ENCODE data around the gene C1QTNF6.

The C1QTNF6 gene

DNA sequence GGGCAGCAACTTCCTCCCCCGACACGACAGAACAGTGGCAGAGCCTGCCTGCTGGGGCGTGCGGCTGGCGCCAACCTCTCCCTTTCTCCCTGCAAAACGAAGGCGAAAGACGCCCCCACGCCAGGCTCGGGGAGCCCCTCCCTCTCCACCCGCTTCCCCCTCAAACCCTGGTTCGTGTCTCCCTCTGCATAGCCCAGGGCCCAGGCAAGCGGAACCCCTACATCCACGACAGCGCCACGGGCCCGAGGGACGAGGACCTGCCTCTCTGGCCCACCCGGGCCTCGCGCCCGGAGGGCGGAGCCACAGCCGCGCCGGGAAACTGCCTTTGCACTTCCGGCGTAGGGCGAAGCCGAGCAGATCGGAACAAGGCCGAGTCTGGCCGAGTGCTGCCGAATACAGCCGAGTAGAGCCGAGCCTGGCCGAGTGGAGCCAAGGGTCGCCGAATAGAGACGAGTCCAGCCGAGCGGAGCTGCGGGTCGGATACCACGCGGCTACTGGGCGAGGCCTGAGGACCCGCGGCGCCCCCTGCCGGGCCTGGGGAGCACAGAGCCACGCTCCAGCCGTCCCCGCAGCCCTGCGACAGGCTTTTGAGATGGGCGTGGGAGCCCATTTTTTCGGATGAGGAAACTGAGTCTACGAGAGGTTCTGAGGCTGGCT is 11.2 kb upstream of the C1QTNF6 start:
- no peak for TF ChIP-seq Cebpa-rat (IDR thresholded peaks at IDR 0.05)
- Histone ChIP-seq H3K4me1 (peaks cover 29 to 45% (median 36%) of the 10 kb centered on the region in 10 experiments), H3K4me3 (peak overlapping the region; percentile 58 to 77 (median 64)), H3K4me2 (peak overlapping the region; percentile 83 to 98 (median 93)), H3K9ac (peak overlapping the region; percentile 79 to 91 (median 87)), H4K20me1 (no peaks in the 10 kb centered on the region), H3K27me3 (no peaks in the 10 kb centered on the region), H3K9me3 (replicated peaks in 1 of 11) (no peaks in the 10 kb centered on the region), H3K27ac (peak overlapping the region; percentile 73 to 94 (median 87)), H3K36me3 (no peaks in the 10 kb centered on the region)

DNA sequence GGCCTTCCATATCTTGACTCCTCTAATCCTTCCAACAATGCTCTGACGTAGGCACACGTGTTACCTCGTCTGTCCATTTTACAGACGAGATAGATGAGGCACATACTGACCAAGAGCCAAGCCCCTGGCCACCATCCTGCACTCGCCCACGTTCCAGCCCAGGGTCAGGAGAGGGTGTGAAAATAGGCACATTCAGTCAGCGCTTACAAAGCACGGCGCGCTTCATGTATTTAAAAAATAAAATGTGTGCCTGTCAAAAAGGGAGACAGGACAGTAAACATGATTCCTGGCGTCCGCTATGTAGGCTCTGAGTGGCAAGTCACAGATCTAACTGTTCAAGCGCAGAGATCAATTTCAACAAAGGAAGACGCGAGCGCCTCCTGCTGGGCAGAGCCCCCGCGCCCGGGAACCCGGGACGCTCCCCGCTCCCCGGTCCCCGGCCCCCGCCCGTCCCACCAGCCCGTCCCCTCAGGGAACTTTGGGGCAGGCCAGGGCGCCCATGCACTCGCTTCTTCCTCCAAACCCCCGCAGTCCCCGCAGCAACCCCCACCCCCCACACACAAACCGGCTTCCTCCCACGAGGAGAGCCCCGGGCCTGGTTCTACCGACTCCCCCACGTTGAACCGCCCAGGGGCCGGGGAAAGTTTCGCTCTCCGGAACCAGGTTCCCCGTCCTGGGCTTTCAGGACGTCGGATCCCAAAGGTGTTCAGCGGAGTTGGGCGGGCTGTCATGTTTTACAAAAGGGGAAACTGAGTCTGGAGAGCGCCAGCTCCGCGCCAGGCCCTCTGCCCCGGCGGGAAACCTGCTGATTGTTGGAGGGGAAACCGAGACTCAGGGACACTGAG is 10.4 kb upstream of the C1QTNF6 start:
- no peaks in the 10 kb centered on the region for H3K36me3 ChIP-seq
- peak overlapping the region; percentile 79 to 91 (median 87) for H3K9ac ChIP-seq
- peaks cover 0 to 3% (median 0%) of the 10 kb centered on the region in 11 experiments; a peak in 5 of 22 replicates for H3K9me3 ChIP-seq (replicated peaks in 1 of 11)
- H3K4me2 ChIP-seq, result peak overlapping the region; percentile 83 to 98 (median 93)
- peak overlapping the region; percentile 58 to 77 (median 64) for H3K4me3 ChIP-seq
- no peak for TF ChIP-seq Cebpa-rat (IDR thresholded peaks at IDR 0.05)
- H3K27ac ChIP-seq, result peak overlapping the region; percentile 73 to 94 (median 87)
- no peaks in the 10 kb centered on the region for H4K20me1 ChIP-seq
- H3K27me3 ChIP-seq, result no peaks in the 10 kb centered on the region
- peaks cover 29 to 45% (median 35%) of the 10 kb centered on the region in 10 experiments for H3K4me1 ChIP-seq

DNA sequence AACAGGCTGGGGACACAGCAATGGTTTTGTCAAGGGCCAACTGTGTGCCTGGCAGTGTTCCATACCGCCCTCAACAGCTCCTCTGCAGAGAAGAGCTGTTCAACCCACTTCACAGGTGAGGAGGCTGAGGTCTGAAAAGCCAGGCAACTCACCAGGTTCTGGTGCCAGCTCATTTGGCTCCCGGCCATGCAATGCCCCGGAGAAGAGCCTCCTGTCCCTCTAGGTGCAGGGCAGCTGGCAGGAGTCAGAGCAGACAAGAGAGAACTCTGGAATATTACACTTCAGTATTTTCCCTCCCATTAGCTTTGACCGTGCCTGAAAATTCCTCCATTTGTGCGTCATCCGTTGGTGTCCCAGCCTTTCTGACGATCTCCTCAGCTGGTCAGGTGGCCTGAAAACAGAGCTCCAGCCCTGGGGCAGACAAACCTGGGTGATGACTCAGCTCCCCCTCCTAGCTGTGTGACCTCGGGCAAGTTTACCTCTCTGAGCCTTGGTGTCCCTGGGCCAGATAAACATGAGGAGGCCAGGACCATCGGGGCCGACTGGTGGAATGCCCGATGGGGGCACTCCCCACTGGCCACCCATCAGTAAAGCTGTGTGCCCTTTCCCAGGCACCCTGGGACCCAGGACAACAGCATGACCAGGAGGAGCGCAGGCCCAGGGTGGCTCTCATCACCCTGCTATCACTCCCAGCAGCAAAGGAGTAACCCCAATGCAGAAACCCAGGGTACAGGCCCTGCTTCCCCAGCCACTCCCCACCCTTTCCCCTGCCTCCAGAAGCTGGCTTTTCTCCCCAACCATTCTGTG is 9.6 kb upstream of the C1QTNF6 start:
- Histone ChIP-seq H3K4me2 (peak overlapping the region; percentile 83 to 98 (median 93)), H3K36me3 (no peaks in the 10 kb centered on the region), H3K27ac (peak overlapping the region in 10 of 11 experiments; percentile 32 to 94 (median 88); a peak in 18 of 22 replicates), H3K9me3 (replicated peaks in 1 of 11) (peaks cover 5 to 11% (median 8%) of the 10 kb centered on the region in 11 experiments; a peak in 20 of 22 replicates), H4K20me1 (no peaks in the 10 kb centered on the region), H3K4me3 (peak overlapping the region; percentile 58 to 77 (median 64); a peak in 18 of 20 replicates), H3K9ac (peak overlapping the region; percentile 31 to 91 (median 85); a peak in 21 of 22 replicates), H3K27me3 (no peaks in the 10 kb centered on the region), H3K4me1 (peaks cover 29 to 45% (median 35%) of the 10 kb centered on the region in 10 experiments)
- no peak for TF ChIP-seq Cebpa-rat (IDR thresholded peaks at IDR 0.05)

DNA sequence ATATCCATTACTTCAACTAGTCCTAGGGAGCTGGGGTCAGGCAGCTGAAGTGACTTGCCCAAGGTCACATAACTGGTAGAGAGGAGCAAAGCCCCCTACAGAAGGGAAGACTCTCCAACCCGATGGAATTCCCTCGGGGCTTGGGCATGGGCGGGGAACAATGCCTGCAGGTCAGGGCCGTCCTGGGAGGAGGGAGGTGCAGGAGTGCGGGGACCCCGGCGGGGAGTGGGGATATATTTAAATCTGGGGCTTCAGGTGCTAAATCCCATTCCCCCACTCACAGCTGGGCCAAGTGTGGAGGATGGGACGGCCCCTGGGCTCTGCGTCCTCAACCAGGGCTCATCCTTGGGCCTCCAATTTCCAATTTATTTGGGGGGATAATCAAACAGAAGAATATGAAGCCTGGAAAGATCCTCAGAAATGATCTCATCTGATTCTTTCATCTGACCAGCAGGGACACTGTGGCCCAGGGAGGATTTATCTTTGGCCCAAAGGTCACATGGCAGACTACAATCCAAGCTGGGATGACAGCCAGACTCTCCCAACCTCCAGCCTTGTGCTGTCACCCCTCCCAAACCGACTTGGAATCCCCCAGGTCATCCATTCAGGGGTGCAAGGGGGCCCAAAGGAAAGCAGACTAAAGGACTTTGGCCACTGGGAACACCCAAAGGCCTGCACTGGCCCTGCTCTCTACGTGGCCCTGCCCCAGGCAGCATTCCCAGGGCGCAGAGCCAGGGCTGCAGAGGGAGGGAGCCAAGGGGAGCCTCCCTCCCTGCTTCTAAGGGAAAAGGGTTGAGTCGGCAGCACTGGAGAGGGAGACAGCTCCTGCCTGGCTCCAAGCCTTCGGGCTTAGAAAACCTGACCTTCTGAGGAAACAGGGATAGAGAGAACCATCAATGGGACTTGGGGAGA is 8.7 kb upstream of the C1QTNF6 start:
- H3K27ac ChIP-seq, result peak overlapping the region in 1 of 11 experiments; percentile 89; a peak in 1 of 22 replicates
- H3K4me1 ChIP-seq, result peaks cover 29 to 45% (median 35%) of the 10 kb centered on the region in 10 experiments
- no peak overlapping the region for H3K4me3 ChIP-seq
- no peak for TF ChIP-seq Cebpa-rat (IDR thresholded peaks at IDR 0.05)
- peaks cover 6 to 16% (median 9%) of the 10 kb centered on the region in 11 experiments; a peak in 20 of 22 replicates for H3K9me3 ChIP-seq (replicated peaks in 1 of 11)
- H3K4me2 ChIP-seq, result peak overlapping the region in 7 of 11 experiments; percentile 83 to 98 (median 93); a peak in 11 of 22 replicates
- no peaks in the 10 kb centered on the region for H3K36me3 ChIP-seq
- H3K27me3 ChIP-seq, result no peaks in the 10 kb centered on the region
- peak overlapping the region in 2 of 11 experiments; percentile 81; a peak in 1 of 22 replicates for H3K9ac ChIP-seq
- H4K20me1 ChIP-seq, result no peaks in the 10 kb centered on the region

DNA sequence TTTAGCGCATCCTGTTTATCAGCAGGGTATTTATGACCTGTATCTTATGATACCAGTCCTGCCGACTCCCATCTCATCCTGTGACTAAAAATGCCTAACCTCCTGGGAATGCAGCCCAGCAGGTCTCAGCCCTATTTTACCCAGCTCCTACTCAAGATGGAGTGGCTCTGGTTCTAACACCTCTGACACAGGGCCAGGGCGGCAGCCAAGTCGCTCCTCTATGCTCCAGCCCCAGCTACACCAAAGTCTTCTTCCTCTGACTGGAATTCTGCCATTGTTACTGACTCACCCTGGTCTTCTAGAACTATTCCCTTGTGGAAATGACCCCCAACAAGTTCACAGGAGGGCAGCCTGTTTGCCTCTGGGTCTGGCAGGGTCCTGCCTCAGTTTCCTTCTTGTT is 7.9 kb upstream of the C1QTNF6 start:
- H3K4me1 ChIP-seq, result peaks cover 26 to 43% (median 32%) of the 10 kb centered on the region in 10 experiments
- 0 out of 22 replicates have a peak overlapping the region, but pooled peaks of 1 of the 11 experiments have one; percentile 12 for H3K9ac ChIP-seq
- H3K36me3 ChIP-seq, result no peaks in the 10 kb centered on the region
- TF ChIP-seq Cebpa-rat (IDR thresholded peaks at IDR 0.05), result no peak
- H3K4me2 ChIP-seq, result peak overlapping the region in 2 of 11 experiments; percentile 9 to 25; a peak in 1 of 22 replicates
- H4K20me1 ChIP-seq, result no peaks in the 10 kb centered on the region
- H3K27me3 ChIP-seq, result no peaks in the 10 kb centered on the region
- no peak overlapping the region for H3K27ac ChIP-seq
- no peak overlapping the region for H3K4me3 ChIP-seq
- peaks cover 6 to 16% (median 9%) of the 10 kb centered on the region in 11 experiments; a peak in 20 of 22 replicates for H3K9me3 ChIP-seq (replicated peaks in 1 of 11)

DNA sequence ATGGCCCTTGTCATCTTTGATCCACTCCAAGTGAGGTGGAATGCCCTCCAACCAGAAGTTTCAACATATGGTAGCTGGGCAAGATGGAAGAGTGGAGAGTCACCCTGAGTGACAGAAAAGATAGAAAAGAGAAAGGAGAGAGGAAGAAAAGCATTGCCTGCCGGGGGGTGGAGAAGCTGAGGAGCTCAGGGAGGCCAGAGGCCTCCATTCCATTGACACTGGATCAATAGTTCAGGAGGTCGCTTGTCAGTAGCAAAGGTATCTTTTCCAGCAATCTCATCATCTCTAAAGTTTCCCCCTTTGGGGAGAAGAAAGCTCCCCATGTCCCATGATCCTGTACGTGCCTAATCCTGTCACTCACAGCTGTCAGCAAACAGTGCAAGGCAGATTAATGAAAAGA is 6.7 kb upstream of the C1QTNF6 start:
- H4K20me1 ChIP-seq, result no peaks in the 10 kb centered on the region
- no peaks in the 10 kb centered on the region for H3K36me3 ChIP-seq
- no peak overlapping the region for H3K27ac ChIP-seq
- no peak overlapping the region for H3K9ac ChIP-seq
- H3K9me3 ChIP-seq (replicated peaks in 1 of 11), result peaks cover 6 to 16% (median 9%) of the 10 kb centered on the region in 11 experiments; a peak in 20 of 22 replicates
- no peak for TF ChIP-seq Cebpa-rat (IDR thresholded peaks at IDR 0.05)
- no peak overlapping the region for H3K4me3 ChIP-seq
- H3K4me1 ChIP-seq, result peaks cover 14 to 31% (median 20%) of the 10 kb centered on the region in 10 experiments
- no peaks in the 10 kb centered on the region for H3K27me3 ChIP-seq
- no peak overlapping the region for H3K4me2 ChIP-seq

DNA sequence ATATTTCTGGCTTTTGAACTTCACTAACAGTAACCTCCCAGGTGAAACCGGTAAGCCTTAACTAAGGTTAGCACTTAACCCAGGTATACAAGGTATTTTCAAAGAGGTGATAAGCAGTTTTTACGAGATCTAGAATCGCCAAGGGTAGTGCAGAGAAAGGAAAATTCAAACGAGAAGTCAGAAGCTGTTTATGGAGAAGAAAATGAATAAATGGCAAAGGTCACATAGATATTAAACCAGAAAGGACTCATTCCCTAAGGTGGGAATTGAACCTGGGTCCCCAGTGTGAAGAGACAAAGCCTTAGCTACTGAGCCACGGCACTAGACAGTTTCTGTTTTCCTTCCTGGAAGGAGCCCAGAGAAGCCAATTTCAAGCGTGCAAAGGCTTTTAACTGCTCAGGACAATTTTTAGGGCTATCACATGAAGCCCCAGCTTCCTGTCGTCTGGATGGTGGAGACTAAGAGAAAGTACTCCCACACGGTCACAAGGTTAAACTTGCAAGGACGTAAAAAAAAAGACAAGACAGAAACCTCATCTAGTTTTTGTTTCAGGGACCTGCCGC is 5.7 kb upstream of the C1QTNF6 start:
- peaks cover 6 to 16% (median 9%) of the 10 kb centered on the region in 11 experiments; a peak in 20 of 22 replicates for H3K9me3 ChIP-seq (replicated peaks in 1 of 11)
- H3K27ac ChIP-seq, result no peak overlapping the region
- no peaks in the 10 kb centered on the region for H3K27me3 ChIP-seq
- peaks cover 12 to 36% (median 20%) of the 10 kb centered on the region in 10 experiments for H3K4me1 ChIP-seq
- H3K4me3 ChIP-seq, result no peak overlapping the region
- no peaks in the 10 kb centered on the region for H3K36me3 ChIP-seq
- H3K9ac ChIP-seq, result peak overlapping the region in 1 of 11 experiments; percentile 17; a peak in 1 of 22 replicates
- no peaks in the 10 kb centered on the region for H4K20me1 ChIP-seq
- H3K4me2 ChIP-seq, result peak overlapping the region in 2 of 11 experiments; percentile 33 to 36; a peak in 3 of 22 replicates
- TF ChIP-seq Cebpa-rat (IDR thresholded peaks at IDR 0.05), result no peak
